Breast epithelium (tissue), 3 donors: ENCODE results near the gene RRM1.

Experiments
- POLR2A ChIP-seq: fragments of 450-650 bp; IDR thresholded peaks from one replicate; pipeline ENCODE4 v1.6.1; 2016; ENCODE audit warnings: antibody characterized with exemption, mild to moderate bottlenecking, moderate library complexity
- TF ChIP-seq, protein P1 (sequence below), 3 donors: fragments of 450-650 bp; IDR thresholded peaks; one replicate each; pipeline ENCODE4 v1.5.1; 2016 to 2017; ENCODE audit warnings: antibody characterized with exemption in 3 of 3, mild to moderate bottlenecking in 3 of 3, moderate library complexity in 3 of 3

DNA sequence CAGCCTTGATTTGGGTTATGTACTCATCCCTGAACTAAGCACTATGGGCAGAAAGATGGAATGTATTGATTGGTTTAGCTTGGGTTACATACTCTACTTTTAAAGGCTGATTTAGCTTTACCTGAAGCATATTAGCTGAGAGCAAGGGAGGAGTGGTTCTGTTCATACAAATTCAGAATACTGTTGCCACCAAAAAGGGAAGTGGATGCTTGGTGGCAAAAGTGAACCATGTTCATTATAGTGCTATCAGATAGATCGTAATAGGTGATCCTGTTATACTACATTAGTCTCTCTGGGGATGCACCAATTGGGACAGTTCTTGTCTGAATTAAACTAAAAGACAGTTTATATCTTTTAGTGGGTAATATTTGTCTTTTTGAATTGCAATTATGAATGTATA, 44.5 kb upstream of the RRM1 start:
- TF ChIP-seq, protein P1, sequence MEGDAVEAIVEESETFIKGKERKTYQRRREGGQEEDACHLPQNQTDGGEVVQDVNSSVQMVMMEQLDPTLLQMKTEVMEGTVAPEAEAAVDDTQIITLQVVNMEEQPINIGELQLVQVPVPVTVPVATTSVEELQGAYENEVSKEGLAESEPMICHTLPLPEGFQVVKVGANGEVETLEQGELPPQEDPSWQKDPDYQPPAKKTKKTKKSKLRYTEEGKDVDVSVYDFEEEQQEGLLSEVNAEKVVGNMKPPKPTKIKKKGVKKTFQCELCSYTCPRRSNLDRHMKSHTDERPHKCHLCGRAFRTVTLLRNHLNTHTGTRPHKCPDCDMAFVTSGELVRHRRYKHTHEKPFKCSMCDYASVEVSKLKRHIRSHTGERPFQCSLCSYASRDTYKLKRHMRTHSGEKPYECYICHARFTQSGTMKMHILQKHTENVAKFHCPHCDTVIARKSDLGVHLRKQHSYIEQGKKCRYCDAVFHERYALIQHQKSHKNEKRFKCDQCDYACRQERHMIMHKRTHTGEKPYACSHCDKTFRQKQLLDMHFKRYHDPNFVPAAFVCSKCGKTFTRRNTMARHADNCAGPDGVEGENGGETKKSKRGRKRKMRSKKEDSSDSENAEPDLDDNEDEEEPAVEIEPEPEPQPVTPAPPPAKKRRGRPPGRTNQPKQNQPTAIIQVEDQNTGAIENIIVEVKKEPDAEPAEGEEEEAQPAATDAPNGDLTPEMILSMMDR (IDR thresholded peaks at IDR 0.05): no peak
- TF ChIP-seq POLR2A: no peak
